ENCODE data around the gene DDX4.

The DDX4 gene

GRCh38 chr5:55836191-55836590 is 98.3 kb downstream of the DDX4 start:
- Mint-ChIP-seq H3K9me3 (peaks cover 10 to 13% of the 10 kb centered on the region in 2 donors), H3K27me3 (peaks cover 8% of the 10 kb centered on the region), H3K4me3 (no peak overlapping the region), H3K4me1 (no peaks in the 10 kb centered on the region), H3K27ac (no peak overlapping the region)
- no peak for ATAC-seq
- no peak for DNase-seq

- Mint-ChIP-seq H3K4me1 (no peaks in the 10 kb centered on the region), H3K27ac (no peak overlapping the region), H3K27me3 (peaks cover 8% of the 10 kb centered on the region), H3K9me3 (peaks cover 16 to 22% of the 10 kb centered on the region in 2 donors), H3K4me3 (no peak overlapping the region)
- no peak for DNase-seq
- no peak for ATAC-seq
Observed at GRCh38 chr5:55841976-55842375, 104.1 kb downstream of the DDX4 start.

- Mint-ChIP-seq H3K9me3 (peaks cover 9 to 16% of the 10 kb centered on the region in 2 donors), H3K4me3 (no peak overlapping the region), H3K27ac (no peak overlapping the region), H3K4me1 (peaks cover 7% of the 10 kb centered on the region), H3K27me3 (peaks cover 12% of the 10 kb centered on the region)
- no peak for DNase-seq
- no peak for ATAC-seq
Observed at GRCh38 chr5:55847837-55848236, 110.0 kb downstream of the DDX4 start.

GRCh38 chr5:55848783-55849182 is 110.9 kb downstream of the DDX4 start:
- peaks cover 6 to 16% of the 10 kb centered on the region in 2 donors for H3K9me3 Mint-ChIP-seq
- H3K4me3 Mint-ChIP-seq = no peak overlapping the region
- H3K27me3 Mint-ChIP-seq = peaks cover 12% of the 10 kb centered on the region
- H3K27ac Mint-ChIP-seq = no peak overlapping the region
- ATAC-seq (no peak), DNase-seq (no peak)
- peaks cover 15% of the 10 kb centered on the region for H3K4me1 Mint-ChIP-seq

GRCh38 chr5:55850839-55851674 is 113.2 kb downstream of the DDX4 start, which contains the start of gene IL31RA:
Gene IL31RA (plus strand): TSS chr5:55851357. CDS start chr5:55851571, 214 bp downstream.
- Mint-ChIP-seq H3K9me3 (peaks cover under 1 to 7% of the 10 kb centered on the region in 2 donors), H3K27ac (peak within 1 kb of the TSS in 1 of 2 donors; percentile 0), H3K4me1 (peaks cover 26% of the 10 kb centered on the region), H3K27me3 (peaks cover 12% of the 10 kb centered on the region), H3K4me3 (peak within 1 kb of the TSS in 1 of 2 donors; percentile 12)
- no peak for DNase-seq
- peak; percentile 83 for ATAC-seq

GRCh38 chr5:55851675-55851979 is 113.8 kb downstream of the DDX4 start:
- Mint-ChIP-seq H3K9me3 (peaks cover 0 to 7% of the 10 kb centered on the region in 2 donors), H3K27ac (no peak overlapping the region), H3K4me1 (peaks cover 32% of the 10 kb centered on the region), H3K4me3 (peak overlapping the region in 1 of 2 donors; percentile 12), H3K27me3 (peaks cover 12% of the 10 kb centered on the region)
- no peak for DNase-seq
- no peak for ATAC-seq

- peaks cover 12% of the 10 kb centered on the region for H3K27me3 Mint-ChIP-seq
- peaks cover 38% of the 10 kb centered on the region for H3K4me1 Mint-ChIP-seq
- no peak for DNase-seq
- ATAC-seq = no peak
- H3K4me3 Mint-ChIP-seq = no peak overlapping the region
- peaks cover 0 to 7% of the 10 kb centered on the region in 2 donors for H3K9me3 Mint-ChIP-seq
- H3K27ac Mint-ChIP-seq = no peak overlapping the region
Observed at GRCh38 chr5:55852503-55852902, 114.6 kb downstream of the DDX4 start.

- no peak for ATAC-seq
- H3K9me3 Mint-ChIP-seq = peaks cover 0 to 7% of the 10 kb centered on the region in 2 donors
- H3K27me3 Mint-ChIP-seq = peaks cover 12% of the 10 kb centered on the region
- DNase-seq = no peak
- H3K4me3 Mint-ChIP-seq = no peak overlapping the region
- peak overlapping the region in 1 of 2 donors; percentile 21 for H3K27ac Mint-ChIP-seq
- H3K4me1 Mint-ChIP-seq = peaks cover 38% of the 10 kb centered on the region
Observed at GRCh38 chr5:55853041-55853670, 115.3 kb downstream of the DDX4 start.

GRCh38 chr5:55853818-55854217 is 116.0 kb downstream of the DDX4 start:
- H3K9me3 Mint-ChIP-seq = peaks cover 0 to 7% of the 10 kb centered on the region in 2 donors
- ATAC-seq (no peak), DNase-seq (no peak)
- H3K27ac Mint-ChIP-seq = no peak overlapping the region
- peaks cover 12% of the 10 kb centered on the region for H3K27me3 Mint-ChIP-seq
- peaks cover 38% of the 10 kb centered on the region for H3K4me1 Mint-ChIP-seq
- H3K4me3 Mint-ChIP-seq = no peak overlapping the region

GRCh38 chr5:55855509-55855908 is 117.6 kb downstream of the DDX4 start:
- peaks cover 0 to 7% of the 10 kb centered on the region in 2 donors for H3K9me3 Mint-ChIP-seq
- peak overlapping the region; percentile 91 to 98 for H3K27ac Mint-ChIP-seq
- H3K4me3 Mint-ChIP-seq = peak overlapping the region; percentile 45 to 57
- DNase-seq (peak in 1 of 2 donors; percentile 57), ATAC-seq (peak; percentile 74)
- peaks cover 38% of the 10 kb centered on the region for H3K4me1 Mint-ChIP-seq
- peaks cover under 1% of the 10 kb centered on the region for H3K27me3 Mint-ChIP-seq

GRCh38 chr5:55856516-55857246 is 118.8 kb downstream of the DDX4 start:
- DNase-seq (peak in 1 of 2 donors; percentile 56), ATAC-seq (peak; percentile 91)
- Mint-ChIP-seq H3K4me1 (peaks cover 31% of the 10 kb centered on the region), H3K27me3 (no peaks in the 10 kb centered on the region), H3K9me3 (peaks cover 0 to 11% of the 10 kb centered on the region in 2 donors), H3K4me3 (peak overlapping the region; percentile 45 to 57), H3K27ac (peak overlapping the region; percentile 91 to 98)

GRCh38 chr5:55857247-55857640 is 119.4 kb downstream of the DDX4 start:
- Mint-ChIP-seq H3K4me3 (peak overlapping the region in 1 of 2 donors; percentile 23), H3K27me3 (no peaks in the 10 kb centered on the region), H3K9me3 (peaks cover 0 to 12% of the 10 kb centered on the region in 2 donors), H3K4me1 (peaks cover 31% of the 10 kb centered on the region), H3K27ac (peak overlapping the region; percentile 91 to 98)
- DNase-seq (no peak), ATAC-seq (no peak)

- Mint-ChIP-seq H3K4me1 (peaks cover 29% of the 10 kb centered on the region), H3K27me3 (no peaks in the 10 kb centered on the region), H3K27ac (no peak overlapping the region), H3K9me3 (peaks cover 0 to 12% of the 10 kb centered on the region in 2 donors), H3K4me3 (no peak overlapping the region)
- ATAC-seq = no peak
- DNase-seq = no peak
Observed at GRCh38 chr5:55858104-55858503, 120.2 kb downstream of the DDX4 start.

- Mint-ChIP-seq H3K27me3 (no peaks in the 10 kb centered on the region), H3K4me3 (no peak overlapping the region), H3K27ac (no peak overlapping the region), H3K4me1 (peaks cover 21% of the 10 kb centered on the region), H3K9me3 (peaks cover 0 to 11% of the 10 kb centered on the region in 2 donors)
- no peak for DNase-seq
- no peak for ATAC-seq
Observed at GRCh38 chr5:55860288-55860687, 122.4 kb downstream of the DDX4 start.

- no peak overlapping the region for H3K4me3 Mint-ChIP-seq
- H3K4me1 Mint-ChIP-seq = peaks cover 21% of the 10 kb centered on the region
- DNase-seq = no peak
- peaks cover 0 to 7% of the 10 kb centered on the region in 2 donors for H3K9me3 Mint-ChIP-seq
- ATAC-seq = no peak
- no peak overlapping the region for H3K27ac Mint-ChIP-seq
- H3K27me3 Mint-ChIP-seq = no peaks in the 10 kb centered on the region
Observed at GRCh38 chr5:55860709-55861108, 122.8 kb downstream of the DDX4 start.
